PFSK-1 (cell line): ENCODE data around the gene AR.

Experiments
- FOXP2 ChIP-seq: optimal IDR thresholded peaks from 2 replicates; pipeline ENCODE3; 2011; ENCODE audit warnings: borderline replicate concordance, control low read depth, inconsistent platforms; ENCODE audit not compliant: insufficient read depth; ENCODE audit errors: extremely low read length, extremely low read depth
- POLR2AphosphoS5 ChIP-seq: IDR thresholded peaks from 2 replicates; pipeline ENCODE4 v1.6.1; 2012; ENCODE audit warnings: low read depth, mild to moderate bottlenecking, control low read depth, low read length, moderate library complexity
- SIN3A ChIP-seq: IDR thresholded peaks from 2 replicates; pipeline ENCODE4 v1.6.1; 2012; ENCODE audit warnings: mild to moderate bottlenecking, low read length, moderate library complexity, borderline replicate concordance; ENCODE audit not compliant: insufficient read depth
- TAF1 ChIP-seq: IDR thresholded peaks from 2 replicates; pipeline ENCODE4 v1.6.1; 2012; ENCODE audit warnings: low read length, control low read depth, borderline replicate concordance; ENCODE audit not compliant: insufficient read depth
- TF ChIP-seq, protein P1 (sequence below), 2 experiments: IDR thresholded peaks; 2 replicates each; pipeline versions ENCODE4 v1.6.1 to v1.8.0; 2011 to 2012; ENCODE audit warnings: low read depth in 2 of 2, low read length in 2 of 2, control low read depth in 1 of 2, inconsistent platforms in 1 of 2, mild to moderate bottlenecking in 1 of 2, moderate library complexity in 1 of 2; ENCODE audit not compliant: insufficient read depth in 1 of 2

DNA sequence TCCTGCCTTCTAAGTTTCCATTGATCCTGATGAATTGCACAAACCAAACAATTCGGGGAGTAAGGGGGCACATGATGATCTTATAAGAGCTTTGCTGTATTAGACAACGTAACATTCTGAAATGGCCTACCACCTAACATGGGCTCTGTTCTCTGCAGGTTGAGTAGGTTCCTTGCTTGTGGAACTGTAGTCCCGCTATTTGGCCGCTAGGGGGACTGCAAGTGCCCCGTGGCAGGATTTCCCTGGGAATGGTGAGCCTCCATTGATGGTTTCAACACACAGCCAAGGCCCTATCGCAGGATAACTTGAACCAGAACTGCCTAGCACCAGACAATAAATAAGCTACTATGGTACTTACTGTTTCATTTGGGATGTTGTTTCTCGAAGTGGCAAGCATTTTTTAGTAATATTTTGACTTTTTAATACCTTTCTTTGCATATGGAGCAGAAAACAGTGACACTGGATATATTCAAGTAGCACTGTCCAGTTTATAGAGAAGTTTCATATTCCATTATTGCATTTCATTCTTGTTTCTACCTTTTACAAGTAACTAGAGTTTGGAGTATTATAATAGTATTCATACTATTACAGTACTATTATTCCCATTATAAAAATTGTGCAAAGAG lies 11.9 kb downstream of the AR start:
- TF ChIP-seq POLR2AphosphoS5 (no peak), SIN3A (no peak), TAF1 (no peak), FOXP2 (no peak)
- TF ChIP-seq, protein P1, sequence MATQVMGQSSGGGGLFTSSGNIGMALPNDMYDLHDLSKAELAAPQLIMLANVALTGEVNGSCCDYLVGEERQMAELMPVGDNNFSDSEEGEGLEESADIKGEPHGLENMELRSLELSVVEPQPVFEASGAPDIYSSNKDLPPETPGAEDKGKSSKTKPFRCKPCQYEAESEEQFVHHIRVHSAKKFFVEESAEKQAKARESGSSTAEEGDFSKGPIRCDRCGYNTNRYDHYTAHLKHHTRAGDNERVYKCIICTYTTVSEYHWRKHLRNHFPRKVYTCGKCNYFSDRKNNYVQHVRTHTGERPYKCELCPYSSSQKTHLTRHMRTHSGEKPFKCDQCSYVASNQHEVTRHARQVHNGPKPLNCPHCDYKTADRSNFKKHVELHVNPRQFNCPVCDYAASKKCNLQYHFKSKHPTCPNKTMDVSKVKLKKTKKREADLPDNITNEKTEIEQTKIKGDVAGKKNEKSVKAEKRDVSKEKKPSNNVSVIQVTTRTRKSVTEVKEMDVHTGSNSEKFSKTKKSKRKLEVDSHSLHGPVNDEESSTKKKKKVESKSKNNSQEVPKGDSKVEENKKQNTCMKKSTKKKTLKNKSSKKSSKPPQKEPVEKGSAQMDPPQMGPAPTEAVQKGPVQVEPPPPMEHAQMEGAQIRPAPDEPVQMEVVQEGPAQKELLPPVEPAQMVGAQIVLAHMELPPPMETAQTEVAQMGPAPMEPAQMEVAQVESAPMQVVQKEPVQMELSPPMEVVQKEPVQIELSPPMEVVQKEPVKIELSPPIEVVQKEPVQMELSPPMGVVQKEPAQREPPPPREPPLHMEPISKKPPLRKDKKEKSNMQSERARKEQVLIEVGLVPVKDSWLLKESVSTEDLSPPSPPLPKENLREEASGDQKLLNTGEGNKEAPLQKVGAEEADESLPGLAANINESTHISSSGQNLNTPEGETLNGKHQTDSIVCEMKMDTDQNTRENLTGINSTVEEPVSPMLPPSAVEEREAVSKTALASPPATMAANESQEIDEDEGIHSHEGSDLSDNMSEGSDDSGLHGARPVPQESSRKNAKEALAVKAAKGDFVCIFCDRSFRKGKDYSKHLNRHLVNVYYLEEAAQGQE (IDR thresholded peaks at IDR 0.05; ENCODE audit: insufficient read depth in 1 of 2, low read depth in 2 of 2, low read length in 2 of 2) = no peak
